ENCODE data around the gene UBE2U.

UBE2U gene

GRCh38 chr1:64263856-64264255, 60.4 kb downstream of the UBE2U start:
- H3K27ac ChIP-seq (ENCODE audit: low read depth, low read length), result no peak overlapping the region
- H3K27me3 ChIP-seq (ENCODE audit: control insufficient read depth, low read length), result peaks cover 16% of the 10 kb centered on the region; the same call in 1 of the 2 replicates
- H3K4me1 ChIP-seq (ENCODE audit: control insufficient read depth, low read length), result no peaks in the 10 kb centered on the region
- H4K20me1 ChIP-seq (ENCODE audit: control insufficient read depth, insufficient read depth, low read depth, low read length), result no peaks in the 10 kb centered on the region
- no peaks in the 10 kb centered on the region for H3K79me2 ChIP-seq (ENCODE audit: control insufficient read depth, low read length)
- no peak overlapping the region for H3K4me3 ChIP-seq (ENCODE audit: low read length)
- no peaks in the 10 kb centered on the region for H3F3A ChIP-seq (ENCODE audit: control insufficient read depth, insufficient read depth)
- no peaks in the 10 kb centered on the region for H3K9me2 ChIP-seq (replicated peaks; ENCODE audit: control insufficient read depth, low read length)
- no peak for TF ChIP-seq CTCF (IDR thresholded peaks at IDR 0.05; ENCODE audit: low read depth, low read length, poor library complexity, severe bottlenecking)
- TF ChIP-seq EZH2phosphoT487 (IDR thresholded peaks at IDR 0.05; ENCODE audit: borderline replicate concordance, low read length), result no peak
- no peak overlapping the region for H3K4me2 ChIP-seq (ENCODE audit: low read length)
- no peaks in the 10 kb centered on the region for H3K36me3 ChIP-seq (ENCODE audit: control insufficient read depth, low read length)
- H3K9me3 ChIP-seq (ENCODE audit: control insufficient read depth, insufficient read depth, low read length), result no peaks in the 10 kb centered on the region

- no peaks in the 10 kb centered on the region for H4K20me1 ChIP-seq (ENCODE audit: control insufficient read depth, insufficient read depth, low read depth, low read length)
- no peaks in the 10 kb centered on the region for H3K79me2 ChIP-seq (ENCODE audit: control insufficient read depth, low read length)
- H3K4me1 ChIP-seq (ENCODE audit: control insufficient read depth, low read length), result no peaks in the 10 kb centered on the region
- H3K27me3 ChIP-seq (ENCODE audit: control insufficient read depth, low read length), result peaks cover 16% of the 10 kb centered on the region; the same call in 1 of the 2 replicates
- H3K9me2 ChIP-seq (replicated peaks; ENCODE audit: control insufficient read depth, low read length), result no peaks in the 10 kb centered on the region
- H3K27ac ChIP-seq (ENCODE audit: low read depth, low read length), result no peak overlapping the region
- H3F3A ChIP-seq (ENCODE audit: control insufficient read depth, insufficient read depth), result no peaks in the 10 kb centered on the region
- no peaks in the 10 kb centered on the region for H3K36me3 ChIP-seq (ENCODE audit: control insufficient read depth, low read length)
- H3K4me2 ChIP-seq (ENCODE audit: low read length), result no peak overlapping the region
- H3K9me3 ChIP-seq (ENCODE audit: control insufficient read depth, insufficient read depth, low read length), result no peaks in the 10 kb centered on the region
- no peak for TF ChIP-seq CTCF (IDR thresholded peaks at IDR 0.05; ENCODE audit: low read depth, low read length, poor library complexity, severe bottlenecking)
- TF ChIP-seq EZH2phosphoT487 (IDR thresholded peaks at IDR 0.05; ENCODE audit: borderline replicate concordance, low read length), result no peak
- no peak overlapping the region for H3K4me3 ChIP-seq (ENCODE audit: low read length)
Measured at GRCh38 chr1:64265141-64265540, 61.7 kb downstream of the UBE2U start.

GRCh38 chr1:64266991-64267390, 63.6 kb downstream of the UBE2U start:
- H4K20me1 ChIP-seq (ENCODE audit: control insufficient read depth, insufficient read depth, low read depth, low read length), result no peaks in the 10 kb centered on the region
- H3K9me2 ChIP-seq (replicated peaks; ENCODE audit: control insufficient read depth, low read length), result no peaks in the 10 kb centered on the region
- H3K27ac ChIP-seq (ENCODE audit: low read depth, low read length), result no peak overlapping the region
- no peaks in the 10 kb centered on the region for H3K9me3 ChIP-seq (ENCODE audit: control insufficient read depth, insufficient read depth, low read length)
- H3K27me3 ChIP-seq (ENCODE audit: control insufficient read depth, low read length), result peaks cover 9% of the 10 kb centered on the region; the same call in 1 of the 2 replicates
- TF ChIP-seq CTCF (IDR thresholded peaks at IDR 0.05; ENCODE audit: low read depth, low read length, poor library complexity, severe bottlenecking) (no peak), EZH2phosphoT487 (IDR thresholded peaks at IDR 0.05; ENCODE audit: borderline replicate concordance, low read length) (no peak)
- H3K4me1 ChIP-seq (ENCODE audit: control insufficient read depth, low read length), result no peaks in the 10 kb centered on the region
- H3K4me3 ChIP-seq (ENCODE audit: low read length), result no peak overlapping the region
- no peak overlapping the region for H3K4me2 ChIP-seq (ENCODE audit: low read length)
- no peaks in the 10 kb centered on the region for H3F3A ChIP-seq (ENCODE audit: control insufficient read depth, insufficient read depth)
- H3K36me3 ChIP-seq (ENCODE audit: control insufficient read depth, low read length), result no peaks in the 10 kb centered on the region
- no peaks in the 10 kb centered on the region for H3K79me2 ChIP-seq (ENCODE audit: control insufficient read depth, low read length)
